NK-92 (cell line): ENCODE data around the gene PDZD2.

Source experiments
- DNase-seq: peaks from one replicate; lab custom pipeline; 2025; ENCODE audit not compliant: unreplicated experiment; lab: John Stamatoyannopoulos, UW

PDZD2 gene

DNA sequence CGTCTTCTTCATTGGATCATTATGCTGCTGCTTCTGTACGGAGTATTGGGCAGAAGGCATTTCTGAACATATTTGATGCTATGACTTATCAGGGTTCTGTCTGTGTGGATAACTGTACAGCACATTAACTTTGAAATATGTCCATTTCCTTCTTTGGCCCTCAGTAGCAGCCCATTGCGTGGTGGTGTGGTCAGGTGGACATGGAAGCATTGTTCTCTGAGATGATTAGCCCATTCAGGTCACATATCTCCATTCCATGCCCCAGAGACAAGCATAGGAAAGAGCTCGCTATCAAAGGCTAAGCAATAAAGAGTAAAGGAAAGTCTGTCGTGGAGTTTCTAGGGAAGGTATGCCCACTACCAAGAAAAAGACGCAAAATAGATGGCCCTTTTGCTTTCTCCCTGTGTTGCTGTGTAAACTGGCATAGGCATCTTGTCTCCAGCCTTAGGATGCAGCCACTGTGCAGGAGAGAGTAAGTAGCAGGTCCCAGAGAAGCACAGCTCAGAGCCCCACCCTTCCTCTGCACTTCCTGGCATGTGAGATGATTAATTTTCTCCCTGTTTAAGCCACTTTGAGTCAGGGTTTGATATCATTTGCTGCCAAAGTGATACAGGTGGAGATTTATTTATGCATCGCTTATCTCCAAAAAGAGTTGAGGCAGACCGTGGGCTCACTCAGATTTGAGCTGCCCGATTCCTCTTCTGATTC, 221.9 kb downstream of the PDZD2 start:
- DNase-seq = no peak

GRCh38 chr5:31861601-31862000, 222.7 kb downstream of the PDZD2 start:
- no peak for DNase-seq

- DNase-seq = no peak
These were observed 225.1 kb downstream of the PDZD2 start for GRCh38 chr5:31863991-31864411.

DNA sequence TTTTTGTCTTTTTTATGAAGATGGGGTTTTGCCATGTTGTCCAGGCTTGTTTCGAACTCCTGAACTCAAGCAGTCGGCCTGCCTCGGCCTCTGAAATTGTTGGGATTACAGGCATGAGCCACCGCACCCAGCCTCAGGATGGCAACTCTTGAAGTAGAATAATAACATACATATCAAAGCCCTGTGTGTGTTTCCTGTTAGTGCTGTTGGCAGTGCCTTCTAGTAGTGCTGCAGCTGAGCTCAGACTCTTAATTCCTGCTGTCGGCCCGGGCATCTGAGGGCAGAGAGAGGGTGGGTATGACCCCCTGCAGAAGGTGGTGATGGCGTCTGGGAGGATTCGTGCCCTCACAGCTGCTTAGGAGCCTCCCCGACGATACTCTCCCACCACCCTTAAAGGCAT, 227.2 kb downstream of the PDZD2 start:
- no peak for DNase-seq

DNA sequence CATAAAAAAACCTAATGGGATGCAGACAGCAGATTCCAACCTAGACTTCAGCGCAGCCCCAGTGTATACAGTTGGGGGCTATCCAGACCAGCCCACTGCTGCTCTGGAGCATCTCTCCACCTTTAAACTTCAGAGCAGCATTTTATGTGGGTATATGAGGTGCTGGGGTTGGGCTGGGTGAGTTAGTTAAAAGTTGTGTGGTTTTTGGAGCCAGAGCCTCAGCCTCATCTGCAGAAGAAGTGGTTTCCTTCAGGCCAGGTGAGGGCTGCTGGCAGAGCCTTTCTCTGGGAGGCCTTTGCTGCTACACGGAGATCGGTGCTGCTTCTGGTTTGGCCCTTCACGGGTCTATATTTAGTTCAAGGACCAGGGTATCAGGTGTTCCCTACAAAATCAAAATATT, 228.3 kb downstream of the PDZD2 start:
- DNase-seq = no peak

- DNase-seq = no peak
These were observed 241.5 kb downstream of the PDZD2 start for GRCh38 chr5:31880449-31880848.

DNA sequence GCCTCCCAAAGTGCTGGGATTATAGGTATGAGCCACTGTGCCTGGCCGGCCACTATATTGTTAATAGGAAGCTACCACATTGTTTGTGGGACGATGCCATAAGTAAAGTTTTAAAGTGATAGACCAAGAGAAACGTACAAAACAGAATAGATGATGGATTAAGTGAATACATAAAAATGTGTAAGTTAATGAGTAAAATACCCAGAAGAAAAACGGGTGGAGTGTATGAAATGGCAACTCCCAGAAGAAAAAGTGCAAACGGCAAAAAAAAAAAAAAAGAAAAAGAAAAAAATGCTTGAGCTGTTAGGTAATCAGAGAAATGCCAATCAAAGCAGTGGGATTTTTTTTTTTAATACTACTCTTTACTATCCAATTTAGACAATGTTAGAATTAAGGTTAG, 246.0 kb downstream of the PDZD2 start:
- no peak for DNase-seq

DNA sequence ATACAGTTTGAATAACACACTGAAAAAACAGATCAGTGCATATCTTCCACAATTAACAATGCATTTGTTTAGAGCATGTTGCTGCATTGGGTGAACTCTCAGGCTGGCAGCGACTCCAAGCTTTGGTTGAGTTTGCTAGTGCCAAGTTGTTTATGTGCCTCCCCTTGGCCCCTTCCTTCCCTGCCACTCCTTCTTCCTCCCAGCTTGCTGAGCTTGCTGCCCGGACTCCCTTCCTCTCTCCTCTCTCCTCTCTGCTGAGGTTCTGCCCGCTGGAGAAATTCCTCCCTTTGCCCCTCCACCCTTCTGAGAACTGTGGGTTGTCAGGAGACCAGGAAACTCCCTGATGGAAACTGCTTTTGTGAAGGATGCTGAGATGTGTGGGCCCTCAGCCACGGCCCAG, 247.3 kb downstream of the PDZD2 start:
- no peak for DNase-seq

DNA sequence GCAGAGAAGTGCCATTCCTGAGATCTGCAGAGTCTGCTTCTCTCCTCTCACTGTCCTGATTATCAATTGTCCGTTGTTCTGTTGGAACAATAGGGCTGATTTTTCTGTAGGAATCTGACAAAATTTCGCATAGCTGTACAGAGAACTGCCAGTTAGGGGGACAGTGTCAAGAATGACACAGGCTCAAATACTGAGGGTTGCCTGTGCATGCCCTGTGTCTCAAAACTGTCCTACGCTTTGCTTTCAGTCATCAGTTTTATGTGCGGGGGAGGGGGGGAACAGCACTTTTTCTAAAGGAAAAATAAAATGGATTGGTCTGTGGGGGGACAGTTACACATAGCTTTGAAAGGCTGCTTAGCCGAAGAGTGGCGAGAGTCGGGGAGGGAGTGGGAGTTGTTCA, 248.6 kb downstream of the PDZD2 start:
- DNase-seq = no peak

- no peak for DNase-seq
These were observed 249.6 kb downstream of the PDZD2 start for GRCh38 chr5:31888564-31888963.

DNA sequence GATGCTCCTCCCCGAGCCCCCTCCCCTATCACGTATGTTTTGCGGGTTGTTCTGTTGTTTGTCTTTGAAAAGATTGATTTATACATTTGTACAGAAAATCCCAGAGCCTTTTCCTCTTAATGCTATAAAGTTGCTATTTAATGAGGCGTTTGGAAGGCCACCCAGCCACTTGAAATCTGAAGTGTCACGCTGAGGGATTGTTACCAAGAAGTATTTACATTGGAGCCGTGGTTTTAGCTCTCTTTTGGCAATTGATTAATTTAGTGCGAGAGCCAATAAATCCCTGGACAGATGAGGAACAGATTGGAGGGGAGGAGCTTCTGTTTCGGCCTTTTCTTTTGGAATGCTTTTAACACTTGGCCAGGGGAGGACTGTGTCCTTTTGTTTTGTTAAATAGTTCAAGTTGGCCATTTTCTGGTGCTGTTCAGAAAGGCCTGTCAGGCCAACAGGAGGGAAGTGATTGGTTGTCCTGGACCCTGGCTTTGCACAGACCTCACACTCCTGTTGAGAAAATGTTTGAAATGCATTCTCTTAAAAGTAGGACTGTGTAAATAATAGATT, 250.2 kb downstream of the PDZD2 start:
- DNase-seq = no peak

DNA sequence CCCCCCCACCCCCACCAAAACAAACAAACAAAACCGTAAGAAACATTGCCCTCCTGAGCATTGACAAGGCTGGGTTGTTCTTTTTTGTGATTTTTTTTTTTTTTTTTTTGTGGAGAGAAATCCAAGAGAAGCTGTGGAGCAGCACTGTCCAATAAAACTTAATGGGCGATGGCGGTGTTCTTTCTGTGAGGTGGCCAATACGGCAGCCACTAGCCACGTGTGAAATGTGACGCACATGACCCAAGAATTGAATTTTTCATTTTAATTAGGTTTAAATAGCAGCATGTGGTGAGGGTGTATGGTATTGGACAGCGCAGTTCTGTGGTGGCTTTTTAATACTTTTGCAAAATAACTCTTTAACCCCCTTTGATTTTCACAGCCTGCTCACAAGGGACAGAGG, 251.1 kb downstream of the PDZD2 start:
- DNase-seq = no peak

GRCh38 chr5:31894141-31894540, 255.2 kb downstream of the PDZD2 start:
- no peak for DNase-seq

DNA sequence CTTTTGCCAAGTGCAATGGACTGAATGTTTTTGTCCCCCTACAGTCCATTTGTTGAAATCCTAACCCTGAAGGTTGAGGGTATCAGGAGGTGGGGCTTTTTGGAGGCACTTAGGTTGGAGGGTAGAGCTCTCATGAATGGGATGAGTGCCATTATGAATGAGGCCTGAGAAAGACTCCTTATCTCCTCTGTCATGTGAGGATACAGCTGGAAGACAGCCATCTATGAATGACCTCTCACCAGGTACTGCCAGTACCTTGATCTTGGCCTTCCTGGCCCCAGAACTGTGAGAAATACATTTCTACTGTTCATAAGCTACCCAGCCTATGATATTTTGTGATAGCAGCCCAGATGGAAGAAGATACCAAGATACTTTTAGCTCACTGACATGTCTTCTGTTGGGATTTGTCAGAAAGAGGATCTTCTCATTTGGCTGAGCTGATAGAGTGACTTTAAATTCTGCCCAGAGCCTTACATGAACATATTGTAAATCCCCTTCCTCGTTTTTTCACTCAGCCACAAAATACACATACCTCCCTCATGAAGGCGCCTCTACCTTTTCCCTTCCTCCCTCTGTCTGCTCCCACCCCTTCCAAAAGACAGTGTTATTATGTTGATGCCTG, 256.4 kb downstream of the PDZD2 start:
- DNase-seq = no peak

- no peak for DNase-seq
These were observed 259.2 kb downstream of the PDZD2 start for GRCh38 chr5:31898036-31898632.

DNA sequence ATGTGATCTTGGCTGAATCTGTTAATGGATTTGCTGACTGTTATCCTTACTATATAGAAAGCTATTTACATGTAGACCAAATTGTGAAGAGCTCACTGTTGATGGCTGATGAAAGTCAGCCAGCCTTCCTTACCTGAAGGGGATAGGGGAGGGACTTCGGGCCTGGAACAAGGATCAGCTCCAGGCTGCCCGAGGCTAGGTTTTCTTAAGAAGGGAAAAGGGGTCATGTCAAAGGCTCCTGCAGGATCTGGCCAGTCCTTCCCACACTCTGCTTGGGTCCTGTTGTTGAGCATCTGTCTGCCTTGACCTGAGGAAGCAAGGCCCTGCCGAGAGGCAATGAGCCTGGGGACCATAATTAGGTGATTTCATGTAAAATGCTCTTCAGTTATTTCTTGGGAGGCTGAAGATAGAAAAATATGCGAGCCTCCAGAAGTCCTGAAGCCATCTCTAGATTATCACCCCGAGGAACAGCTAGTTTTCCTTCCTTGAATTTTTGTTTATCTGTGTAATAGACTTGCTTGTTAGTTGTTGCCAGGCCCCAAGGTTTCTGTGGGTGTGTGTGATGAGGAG, 261.4 kb downstream of the PDZD2 start:
- DNase-seq = no peak

DNA sequence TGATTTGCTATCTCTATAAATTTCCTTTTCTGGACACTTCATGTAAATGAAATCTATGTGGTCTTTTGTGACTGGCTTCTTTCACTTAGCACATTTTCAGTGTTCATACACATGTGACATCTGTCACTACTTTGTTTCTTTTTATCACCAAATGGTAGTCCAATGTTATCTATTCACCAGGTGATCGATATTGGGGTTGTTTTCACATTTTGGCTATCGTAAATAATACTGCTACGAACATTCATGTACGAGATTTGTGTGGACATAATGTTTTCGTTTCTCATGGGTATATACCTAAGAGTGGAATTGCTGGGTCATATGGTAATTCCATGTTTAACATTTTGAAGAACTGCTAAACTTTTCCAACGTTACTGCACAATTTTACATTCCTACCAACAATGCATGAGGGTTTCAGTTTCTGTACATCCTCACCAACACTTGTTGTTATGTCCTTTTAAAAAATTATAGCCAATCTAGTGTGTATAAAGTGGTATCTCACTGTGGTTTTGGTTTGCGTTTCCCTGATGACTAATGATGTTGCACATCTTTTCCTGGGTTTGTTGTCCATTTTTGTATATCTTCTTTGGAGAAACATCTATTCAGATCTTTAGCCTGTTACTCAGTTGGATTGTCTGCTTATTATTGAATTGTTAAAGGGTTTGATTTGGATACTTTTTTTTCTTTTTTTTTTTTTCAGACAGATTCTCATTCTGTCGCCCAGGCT, 263.0 kb downstream of the PDZD2 start:
- no peak for DNase-seq

- DNase-seq = no peak
These were observed 269.5 kb downstream of the PDZD2 start for GRCh38 chr5:31908396-31908795.

DNA sequence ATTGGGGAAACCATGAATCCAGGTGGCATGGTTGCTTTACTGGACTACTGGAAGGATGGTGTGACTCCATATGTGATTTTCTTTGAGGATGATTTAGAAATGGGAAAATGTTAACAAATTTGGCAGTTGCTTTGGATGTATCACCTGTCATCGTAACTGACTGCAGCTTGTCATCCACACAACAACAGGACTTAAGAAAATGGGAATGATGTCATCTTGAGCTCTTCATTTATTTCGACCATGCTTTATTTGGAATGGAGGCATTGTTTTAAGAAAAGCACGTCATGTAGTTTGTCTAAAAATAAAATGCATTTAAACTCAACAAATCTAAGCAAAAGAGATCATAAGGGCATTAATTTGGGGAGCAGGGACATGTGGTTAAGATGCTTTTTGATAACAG, 270.1 kb downstream of the PDZD2 start:
- no peak for DNase-seq

DNA sequence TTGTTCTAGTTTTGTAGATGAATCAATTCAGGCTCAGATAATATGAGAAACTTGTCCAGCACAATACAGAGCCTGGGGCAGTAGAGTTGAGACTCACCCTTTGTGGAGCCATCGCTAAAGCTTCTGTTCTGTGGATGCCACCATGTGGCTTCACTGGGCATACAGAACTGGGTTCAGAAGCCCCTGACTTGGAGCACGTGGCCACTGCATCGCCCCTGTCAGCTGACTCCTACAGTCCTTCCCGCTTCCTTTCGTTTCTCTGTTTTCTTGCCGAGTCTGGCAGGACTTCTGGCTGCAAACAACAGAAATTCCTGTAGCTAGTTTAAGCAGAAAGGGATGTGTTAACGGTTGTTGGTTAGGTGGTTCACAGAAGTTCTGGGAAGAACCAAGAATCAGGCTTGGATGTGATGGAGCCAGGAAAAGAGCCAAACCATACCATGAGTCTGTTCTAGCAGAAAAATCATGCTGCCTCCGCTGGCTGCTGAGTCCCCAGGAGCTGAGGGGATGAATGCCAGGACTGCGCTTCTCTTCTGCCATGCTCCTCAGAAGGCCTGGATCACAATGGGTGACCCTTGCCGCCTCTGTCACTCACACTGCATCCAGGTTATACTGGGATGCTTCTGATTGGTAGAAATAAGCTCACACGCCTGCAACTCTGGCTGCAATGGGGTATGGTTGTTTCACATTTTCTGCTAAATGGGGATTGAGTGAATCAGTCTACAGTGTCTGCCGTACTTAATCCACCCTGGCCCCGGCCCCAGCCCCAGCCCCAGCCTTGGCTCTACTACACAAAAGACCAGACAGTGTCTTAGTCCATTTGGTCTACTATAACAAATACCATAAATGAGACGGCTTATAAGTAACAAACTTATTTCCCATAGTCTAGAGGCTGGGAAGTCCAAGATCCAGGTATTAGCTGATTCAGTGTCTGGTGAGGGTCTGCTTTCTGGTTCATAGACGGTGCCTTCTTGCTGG, 272.6 kb downstream of the PDZD2 start:
- no peak for DNase-seq
